Loucy (cell line): ENCODE results near the gene TRAPPC6A.

Experiments
- H2AFZ ChIP-seq: fragments of 200-600 bp; sonication (generic); 2 replicates; pipeline ENCODE4 v1.6.0; 2016; ENCODE audit warnings: antibody characterized with exemption, mild to moderate bottlenecking, low read length, moderate library complexity
- H3F3A ChIP-seq: fragments of 200-600 bp; 2 replicates; pipeline ENCODE4 v1.6.0; 2016; ENCODE audit warnings: antibody characterized with exemption, low read depth, mild to moderate bottlenecking
- H3K27me3 ChIP-seq: fragments of 200-600 bp; sonication (generic); 2 replicates; pipeline ENCODE4 v1.6.1; 2014; ENCODE audit warnings: low read length, mild to moderate bottlenecking; ENCODE audit not compliant: insufficient read depth, poor library complexity, severe bottlenecking
- H3K36me3 ChIP-seq: fragments of 200-600 bp; sonication (generic); 2 replicates; pipeline ENCODE4 v1.6.1; 2016; ENCODE audit warnings: low read length; ENCODE audit not compliant: insufficient read depth
- H3K4me1 ChIP-seq: fragments of 200-600 bp; sonication (generic); 2 replicates; pipeline ENCODE4 v1.5.1; 2014; ENCODE audit warnings: low read length, mild to moderate bottlenecking; ENCODE audit not compliant: insufficient read depth, poor library complexity, severe bottlenecking
- H3K4me2 ChIP-seq: fragments of 200-600 bp; sonication (generic); 2 replicates; pipeline ENCODE4 v1.6.0; 2014; ENCODE audit warnings: antibody characterized with exemption, low read length, low read depth, mild to moderate bottlenecking; ENCODE audit not compliant: poor library complexity, severe bottlenecking
- H3K4me3 ChIP-seq: fragments of 200-600 bp; sonication (generic); 2 replicates; pipeline ENCODE4 v1.5.1; 2014; ENCODE audit warnings: low read length, mild to moderate bottlenecking, mixed read lengths; ENCODE audit not compliant: poor library complexity, severe bottlenecking
- H3K79me2 ChIP-seq: fragments of 200-600 bp; sonication (generic); 2 replicates; pipeline ENCODE4 v1.6.1; 2014; ENCODE audit warnings: low read length; ENCODE audit not compliant: insufficient read depth
- H3K9ac ChIP-seq: fragments of 200-600 bp; sonication (generic); 2 replicates; pipeline ENCODE4 v1.6.0; 2014; ENCODE audit warnings: mild to moderate bottlenecking, low read depth, low read length, moderate library complexity; ENCODE audit not compliant: poor library complexity, severe bottlenecking
- H3K9me2 ChIP-seq: fragments of 200-600 bp; sonication (generic); replicated peaks from 2 replicates; pipeline ENCODE4 v1.6.1; 2016; ENCODE audit warnings: low read depth, low read length, mixed read lengths
- H3K9me3 ChIP-seq: fragments of 200-600 bp; sonication (generic); 2 replicates; pipeline ENCODE4 v1.6.1; 2014; ENCODE audit warnings: mild to moderate bottlenecking, antibody characterized with exemption, low read length, low read depth; ENCODE audit not compliant: insufficient read depth
- H4K20me1 ChIP-seq: fragments of 200-600 bp; sonication (generic); 2 replicates; pipeline ENCODE4 v1.6.0; 2014; ENCODE audit warnings: antibody characterized with exemption, low read length, mild to moderate bottlenecking; ENCODE audit not compliant: insufficient read depth, poor library complexity, severe bottlenecking
- EZH2phosphoT487 ChIP-seq: fragments of 200-600 bp; IDR thresholded peaks from 2 replicates; pipeline ENCODE4 v1.6.1; 2018; ENCODE audit warnings: antibody characterized with exemption, mild to moderate bottlenecking, moderate library complexity, borderline replicate concordance
- TF ChIP-seq, protein P1 (sequence below): fragments of 200-600 bp; sonication (generic); conservative IDR thresholded peaks from 2 replicates; pipeline ENCODE4 v1.5.1; 2014; ENCODE audit warnings: mild to moderate bottlenecking, antibody characterized with exemption, low read length

TRAPPC6A gene

GRCh38 chr19:45206328-45206727, 28.3 kb upstream of the TRAPPC6A start:
- H3K9ac ChIP-seq, result no peak overlapping the region
- no peaks in the 10 kb centered on the region for H3K79me2 ChIP-seq
- H3K4me1 ChIP-seq, result no peaks in the 10 kb centered on the region
- TF ChIP-seq, protein P1, sequence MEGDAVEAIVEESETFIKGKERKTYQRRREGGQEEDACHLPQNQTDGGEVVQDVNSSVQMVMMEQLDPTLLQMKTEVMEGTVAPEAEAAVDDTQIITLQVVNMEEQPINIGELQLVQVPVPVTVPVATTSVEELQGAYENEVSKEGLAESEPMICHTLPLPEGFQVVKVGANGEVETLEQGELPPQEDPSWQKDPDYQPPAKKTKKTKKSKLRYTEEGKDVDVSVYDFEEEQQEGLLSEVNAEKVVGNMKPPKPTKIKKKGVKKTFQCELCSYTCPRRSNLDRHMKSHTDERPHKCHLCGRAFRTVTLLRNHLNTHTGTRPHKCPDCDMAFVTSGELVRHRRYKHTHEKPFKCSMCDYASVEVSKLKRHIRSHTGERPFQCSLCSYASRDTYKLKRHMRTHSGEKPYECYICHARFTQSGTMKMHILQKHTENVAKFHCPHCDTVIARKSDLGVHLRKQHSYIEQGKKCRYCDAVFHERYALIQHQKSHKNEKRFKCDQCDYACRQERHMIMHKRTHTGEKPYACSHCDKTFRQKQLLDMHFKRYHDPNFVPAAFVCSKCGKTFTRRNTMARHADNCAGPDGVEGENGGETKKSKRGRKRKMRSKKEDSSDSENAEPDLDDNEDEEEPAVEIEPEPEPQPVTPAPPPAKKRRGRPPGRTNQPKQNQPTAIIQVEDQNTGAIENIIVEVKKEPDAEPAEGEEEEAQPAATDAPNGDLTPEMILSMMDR, result no peak
- no peak for TF ChIP-seq EZH2phosphoT487
- H3K36me3 ChIP-seq, result no peaks in the 10 kb centered on the region
- H2AFZ ChIP-seq, result no peak overlapping the region
- H3K9me2 ChIP-seq, result no peaks in the 10 kb centered on the region
- H3K27me3 ChIP-seq, result no peaks in the 10 kb centered on the region
- H4K20me1 ChIP-seq, result no peaks in the 10 kb centered on the region
- H3K4me3 ChIP-seq, result no peak overlapping the region
- no peaks in the 10 kb centered on the region for H3F3A ChIP-seq
- no peaks in the 10 kb centered on the region for H3K9me3 ChIP-seq
- H3K4me2 ChIP-seq, result no peak overlapping the region

GRCh38 chr19:45205810-45206209, 27.8 kb upstream of the TRAPPC6A start:
- Histone ChIP-seq H3K9ac (no peak overlapping the region), H3K4me1 (no peaks in the 10 kb centered on the region), H3K4me2 (no peak overlapping the region), H3K36me3 (no peaks in the 10 kb centered on the region), H2AFZ (no peak overlapping the region), H3F3A (no peaks in the 10 kb centered on the region), H3K27me3 (no peaks in the 10 kb centered on the region), H3K9me2 (no peaks in the 10 kb centered on the region), H3K79me2 (no peaks in the 10 kb centered on the region), H3K4me3 (no peak overlapping the region), H4K20me1 (no peaks in the 10 kb centered on the region), H3K9me3 (no peaks in the 10 kb centered on the region)
- TF ChIP-seq, protein P1, result no peak
- TF ChIP-seq EZH2phosphoT487, result no peak

DNA sequence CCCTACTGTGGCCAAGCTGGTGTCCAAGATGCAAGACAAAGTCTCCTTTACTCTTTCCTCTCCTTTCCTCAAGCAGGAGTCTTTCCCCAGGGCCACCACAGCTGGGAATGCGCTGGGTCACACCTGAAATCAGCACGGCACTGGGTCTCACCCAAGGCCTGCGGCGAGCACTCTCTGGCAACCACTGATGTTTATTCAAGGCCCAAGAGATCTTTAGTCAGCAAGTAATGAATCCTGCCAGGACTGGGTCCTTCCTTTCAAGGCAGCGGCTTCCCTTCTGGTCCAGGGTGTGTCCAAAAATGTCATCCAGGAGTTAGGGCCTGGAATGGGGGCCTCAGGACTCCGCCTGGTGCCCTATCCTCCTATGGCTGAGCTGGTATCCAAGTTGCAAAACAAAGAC, 24.6 kb upstream of the TRAPPC6A start:
- no peak overlapping the region for H3K9ac ChIP-seq
- no peaks in the 10 kb centered on the region for H3K79me2 ChIP-seq
- H3K27me3 ChIP-seq, result no peaks in the 10 kb centered on the region
- no peaks in the 10 kb centered on the region for H3K36me3 ChIP-seq
- H3K4me2 ChIP-seq, result no peak overlapping the region
- no peaks in the 10 kb centered on the region for H3F3A ChIP-seq
- no peak overlapping the region for H3K4me3 ChIP-seq
- no peaks in the 10 kb centered on the region for H3K4me1 ChIP-seq
- no peaks in the 10 kb centered on the region for H4K20me1 ChIP-seq
- no peaks in the 10 kb centered on the region for H3K9me3 ChIP-seq
- TF ChIP-seq, protein P1, result no peak
- TF ChIP-seq EZH2phosphoT487, result no peak
- H3K9me2 ChIP-seq, result no peaks in the 10 kb centered on the region
- no peak overlapping the region for H2AFZ ChIP-seq
